ENCODE results near the gene TOMM40.

- no peak for TF ChIP-seq EZH2 (IDR thresholded peaks at IDR 0.05; ENCODE audit: low read depth)
- TF ChIP-seq CTCF (conservative IDR thresholded peaks at IDR 0.05): no peak
Observed at GRCh38 chr19:44884566-44884965, 6.5 kb upstream of the TOMM40 start.

Measured in PC-9 (cell line).